Measurements from ENCODE around the gene GART.

Gene GART

GRCh38 chr21:33567914-33568313 lies 26.0 kb upstream of the GART start:
- Histone ChIP-seq H3K9ac (ENCODE audit: low read length) (no peak overlapping the region), H3K36me3 (ENCODE audit: insufficient read depth, low read length) (peaks cover 40% of the 10 kb centered on the region), H3K9me3 (ENCODE audit: low read length) (no peaks in the 10 kb centered on the region), H3K4me3 (ENCODE audit: low read depth in 1 of 2, low read length in 2 of 2) (no peak overlapping the region), H3K27me3 (ENCODE audit: control insufficient read depth in 1 of 2, insufficient read depth in 2 of 2, low read length in 2 of 2) (no peaks in the 10 kb centered on the region), H3K4me1 (ENCODE audit: insufficient read depth, low read length) (peaks cover 8% of the 10 kb centered on the region), H3K27ac (ENCODE audit: low read depth, low read length) (no peak overlapping the region)

GRCh38 chr21:33566514-33566913 lies 24.6 kb upstream of the GART start:
- Histone ChIP-seq H3K27me3 (ENCODE audit: control insufficient read depth in 1 of 2, insufficient read depth in 2 of 2, low read length in 2 of 2) (no peaks in the 10 kb centered on the region), H3K36me3 (ENCODE audit: insufficient read depth, low read length) (peaks cover 39% of the 10 kb centered on the region), H3K9me3 (ENCODE audit: low read length) (no peaks in the 10 kb centered on the region), H3K4me1 (ENCODE audit: insufficient read depth, low read length) (no peaks in the 10 kb centered on the region), H3K9ac (ENCODE audit: low read length) (no peak overlapping the region), H3K4me3 (ENCODE audit: low read depth in 1 of 2, low read length in 2 of 2) (no peak overlapping the region), H3K27ac (ENCODE audit: low read depth, low read length) (no peak overlapping the region)

- H3K36me3 ChIP-seq (ENCODE audit: insufficient read depth, low read length) = peaks cover 48% of the 10 kb centered on the region
Measured at GRCh38 chr21:33562389-33562788, 20.5 kb upstream of the GART start.

GRCh38 chr21:33561373-33561772 lies 19.5 kb upstream of the GART start:
- no peaks in the 10 kb centered on the region for H3K9me3 ChIP-seq (ENCODE audit: low read length)
- H3K9ac ChIP-seq (ENCODE audit: low read length) = no peak overlapping the region
- no peak overlapping the region for H3K27ac ChIP-seq (ENCODE audit: low read depth, low read length)
- H3K27me3 ChIP-seq (ENCODE audit: control insufficient read depth in 1 of 2, insufficient read depth in 2 of 2, low read length in 2 of 2) = no peaks in the 10 kb centered on the region
- H3K4me1 ChIP-seq (ENCODE audit: insufficient read depth, low read length) = peaks cover 24% of the 10 kb centered on the region
- H3K36me3 ChIP-seq (ENCODE audit: insufficient read depth, low read length) = peaks cover 46% of the 10 kb centered on the region
- no peak overlapping the region for H3K4me3 ChIP-seq (ENCODE audit: low read depth in 1 of 2, low read length in 2 of 2)

More at GRCh38 chr21:33562389-33562788, 20.5 kb upstream of the GART start:
- no peaks in the 10 kb centered on the region for H3K9me3 ChIP-seq (ENCODE audit: low read length)
- no peak overlapping the region for H3K4me3 ChIP-seq (ENCODE audit: low read depth in 1 of 2, low read length in 2 of 2)
- H3K27me3 ChIP-seq (ENCODE audit: control insufficient read depth in 1 of 2, insufficient read depth in 2 of 2, low read length in 2 of 2) = no peaks in the 10 kb centered on the region
- no peak overlapping the region for H3K9ac ChIP-seq (ENCODE audit: low read length)
- no peak overlapping the region for H3K27ac ChIP-seq (ENCODE audit: low read depth, low read length)
- peaks cover 24% of the 10 kb centered on the region for H3K4me1 ChIP-seq (ENCODE audit: insufficient read depth, low read length)

- H3K4me1 ChIP-seq (ENCODE audit: insufficient read depth, low read length) = peaks cover 24% of the 10 kb centered on the region
- no peaks in the 10 kb centered on the region for H3K27me3 ChIP-seq (ENCODE audit: control insufficient read depth in 1 of 2, insufficient read depth in 2 of 2, low read length in 2 of 2)
- no peak overlapping the region for H3K9ac ChIP-seq (ENCODE audit: low read length)
- peaks cover 47% of the 10 kb centered on the region for H3K36me3 ChIP-seq (ENCODE audit: insufficient read depth, low read length)
- H3K4me3 ChIP-seq (ENCODE audit: low read depth in 1 of 2, low read length in 2 of 2) = no peak overlapping the region
- H3K27ac ChIP-seq (ENCODE audit: low read depth, low read length) = no peak overlapping the region
- H3K9me3 ChIP-seq (ENCODE audit: low read length) = no peaks in the 10 kb centered on the region
Measured at GRCh38 chr21:33560965-33561364, 19.0 kb upstream of the GART start.

GRCh38 chr21:33559813-33560212 lies 17.9 kb upstream of the GART start:
- no peaks in the 10 kb centered on the region for H3K9me3 ChIP-seq (ENCODE audit: low read length)
- H3K4me1 ChIP-seq (ENCODE audit: insufficient read depth, low read length) = peaks cover 29% of the 10 kb centered on the region
- H3K27ac ChIP-seq (ENCODE audit: low read depth, low read length) = no peak overlapping the region
- no peak overlapping the region for H3K9ac ChIP-seq (ENCODE audit: low read length)
- peaks cover 56% of the 10 kb centered on the region for H3K36me3 ChIP-seq (ENCODE audit: insufficient read depth, low read length)
- H3K4me3 ChIP-seq (ENCODE audit: low read depth in 1 of 2, low read length in 2 of 2) = no peak overlapping the region
- H3K27me3 ChIP-seq (ENCODE audit: control insufficient read depth in 1 of 2, insufficient read depth in 2 of 2, low read length in 2 of 2) = no peaks in the 10 kb centered on the region

GRCh38 chr21:33558777-33559421 lies 17.0 kb upstream of the GART start:
- Histone ChIP-seq H3K36me3 (ENCODE audit: insufficient read depth, low read length) (peaks cover 66% of the 10 kb centered on the region), H3K4me1 (ENCODE audit: insufficient read depth, low read length) (peaks cover 29% of the 10 kb centered on the region)

GRCh38 chr21:33557447-33557846 lies 15.5 kb upstream of the GART start:
- H3K9ac ChIP-seq (ENCODE audit: low read length) = no peak overlapping the region
- peaks cover 79% of the 10 kb centered on the region for H3K36me3 ChIP-seq (ENCODE audit: insufficient read depth, low read length)
- no peak overlapping the region for H3K27ac ChIP-seq (ENCODE audit: low read depth, low read length)
- no peaks in the 10 kb centered on the region for H3K9me3 ChIP-seq (ENCODE audit: low read length)
- H3K4me3 ChIP-seq (ENCODE audit: low read depth in 1 of 2, low read length in 2 of 2) = no peak overlapping the region
- H3K27me3 ChIP-seq (ENCODE audit: control insufficient read depth in 1 of 2, insufficient read depth in 2 of 2, low read length in 2 of 2) = no peaks in the 10 kb centered on the region
- peaks cover 29% of the 10 kb centered on the region for H3K4me1 ChIP-seq (ENCODE audit: insufficient read depth, low read length)

More at GRCh38 chr21:33558777-33559421, 17.0 kb upstream of the GART start:
- Histone ChIP-seq H3K27me3 (ENCODE audit: control insufficient read depth in 1 of 2, insufficient read depth in 2 of 2, low read length in 2 of 2) (no peaks in the 10 kb centered on the region), H3K9ac (ENCODE audit: low read length) (no peak overlapping the region), H3K4me3 (ENCODE audit: low read depth in 1 of 2, low read length in 2 of 2) (no peak overlapping the region), H3K9me3 (ENCODE audit: low read length) (no peaks in the 10 kb centered on the region), H3K27ac (ENCODE audit: low read depth, low read length) (no peak overlapping the region)

- peaks cover 87% of the 10 kb centered on the region for H3K36me3 ChIP-seq (ENCODE audit: insufficient read depth, low read length)
- H3K27ac ChIP-seq (ENCODE audit: low read depth, low read length) = no peak overlapping the region
Measured at GRCh38 chr21:33554982-33555344, 13.0 kb upstream of the GART start.

GRCh38 chr21:33554236-33554981 lies 12.5 kb upstream of the GART start:
- H3K9ac ChIP-seq (ENCODE audit: low read length) = no peak overlapping the region
- no peaks in the 10 kb centered on the region for H3K9me3 ChIP-seq (ENCODE audit: low read length)
- no peaks in the 10 kb centered on the region for H3K27me3 ChIP-seq (ENCODE audit: control insufficient read depth in 1 of 2, insufficient read depth in 2 of 2, low read length in 2 of 2)
- no peak overlapping the region for H3K4me3 ChIP-seq (ENCODE audit: low read depth in 1 of 2, low read length in 2 of 2)
- H3K36me3 ChIP-seq (ENCODE audit: insufficient read depth, low read length) = peaks cover 87% of the 10 kb centered on the region
- no peak overlapping the region for H3K27ac ChIP-seq (ENCODE audit: low read depth, low read length)
- H3K4me1 ChIP-seq (ENCODE audit: insufficient read depth, low read length) = peaks cover 10% of the 10 kb centered on the region

More at GRCh38 chr21:33554982-33555344, 13.0 kb upstream of the GART start:
- peaks cover 16% of the 10 kb centered on the region for H3K4me1 ChIP-seq (ENCODE audit: insufficient read depth, low read length)
- no peaks in the 10 kb centered on the region for H3K9me3 ChIP-seq (ENCODE audit: low read length)
- H3K9ac ChIP-seq (ENCODE audit: low read length) = no peak overlapping the region
- no peak overlapping the region for H3K4me3 ChIP-seq (ENCODE audit: low read depth in 1 of 2, low read length in 2 of 2)
- no peaks in the 10 kb centered on the region for H3K27me3 ChIP-seq (ENCODE audit: control insufficient read depth in 1 of 2, insufficient read depth in 2 of 2, low read length in 2 of 2)

GRCh38 chr21:33552999-33553598 lies 11.2 kb upstream of the GART start:
- no peak overlapping the region for H3K4me3 ChIP-seq (ENCODE audit: low read depth in 1 of 2, low read length in 2 of 2)
- no peak overlapping the region for H3K9ac ChIP-seq (ENCODE audit: low read length)
- no peaks in the 10 kb centered on the region for H3K9me3 ChIP-seq (ENCODE audit: low read length)
- peaks cover 5% of the 10 kb centered on the region for H3K4me1 ChIP-seq (ENCODE audit: insufficient read depth, low read length)
- H3K27me3 ChIP-seq (ENCODE audit: control insufficient read depth in 1 of 2, insufficient read depth in 2 of 2, low read length in 2 of 2) = no peaks in the 10 kb centered on the region
- H3K36me3 ChIP-seq (ENCODE audit: insufficient read depth, low read length) = peaks cover 77% of the 10 kb centered on the region
- no peak overlapping the region for H3K27ac ChIP-seq (ENCODE audit: low read depth, low read length)

Measured in muscle layer of colon (tissue), 2 donors.